GM20431 (cell line): ENCODE results near the gene WRAP53.

ENCODE experiments used
- in situ Hi-C: fragments of 300-500 bp; cut with MseI, MboI; formaldehyde crosslinking; loops from one replicate; pipeline ENCODE4 v1.15.0; 2020; ENCODE audit warnings: low sequenced_read_pairs; ENCODE audit not compliant: unreplicated experiment

WRAP53 gene

GRCh38 chr17:7707446-7707845 lies 19.2 kb downstream of the WRAP53 start:
- in situ Hi-C loops, result no loop called here

- in situ Hi-C loops, result no loop called here
These were observed 19.8 kb downstream of the WRAP53 start for GRCh38 chr17:7707858-7708750.

GRCh38 chr17:7709031-7709430 lies 20.8 kb downstream of the WRAP53 start:
- in situ Hi-C loops, result no loop called here

GRCh38 chr17:7710301-7710700 lies 22.0 kb downstream of the WRAP53 start:
- in situ Hi-C loops, result no loop called here

- in situ Hi-C loops, result no loop called here
These were observed 22.9 kb downstream of the WRAP53 start for GRCh38 chr17:7711051-7711755.

GRCh38 chr17:7712111-7712771 lies 24.0 kb downstream of the WRAP53 start:
- in situ Hi-C loops, result no loop called here

- in situ Hi-C loops, result no loop called here
These were observed 25.5 kb downstream of the WRAP53 start for GRCh38 chr17:7713782-7714181.

GRCh38 chr17:7714721-7715594 lies 26.7 kb downstream of the WRAP53 start:
- in situ Hi-C loops, result no loop called here

GRCh38 chr17:7715936-7716886 lies 27.9 kb downstream of the WRAP53 start:
- in situ Hi-C loops, result no loop called here

- in situ Hi-C loops, result no loop called here
These were observed 28.9 kb downstream of the WRAP53 start, which contains the start of gene DNAH2 for GRCh38 chr17:7716901-7717755. Gene DNAH2, plus strand, starts transcription at chr17:7717744. Its CDS starts 1,991 bp downstream, at chr17:7719735.

GRCh38 chr17:7717756-7718350 lies 29.6 kb downstream of the WRAP53 start:
- in situ Hi-C loops, result no loop called here

GRCh38 chr17:7719661-7720060 lies 31.4 kb downstream of the WRAP53 start:
- in situ Hi-C loops, result no loop called here

- in situ Hi-C loops, result no loop called here
These were observed 31.8 kb downstream of the WRAP53 start for GRCh38 chr17:7720125-7720524.

- in situ Hi-C loops, result no loop called here
These were observed 33.3 kb downstream of the WRAP53 start for GRCh38 chr17:7721612-7722011.

GRCh38 chr17:7727886-7728285 lies 39.6 kb downstream of the WRAP53 start:
- in situ Hi-C loops, result loop anchor here (25.0 kb wide), 1 partner anchor 259 kb away; no protein-coding TSS in a partner anchor

GRCh38 chr17:7729816-7730215 lies 41.5 kb downstream of the WRAP53 start:
- in situ Hi-C loops, result loop anchor here (25.0 kb wide), 1 partner anchor 257 kb away; no protein-coding TSS in a partner anchor

GRCh38 chr17:7732981-7733539 lies 44.8 kb downstream of the WRAP53 start:
- in situ Hi-C loops, result loop anchor here (25.0 kb wide), 1 partner anchor 254 kb away; no protein-coding TSS in a partner anchor
